HuH-7 (cell line): Measurements from ENCODE around the gene ELP4.

Source experiments
- DNase-seq: peaks from one replicate; pipeline ENCODE4 v3.0.0; 2011; ENCODE audit warnings: low spot score

ELP4 gene

GRCh38 chr11:31812383-31813381 is 303.1 kb downstream of the ELP4 start:
- DNase-seq = peak; percentile 83

GRCh38 chr11:31813391-31814175 is 304.0 kb downstream of the ELP4 start:
- no peak for DNase-seq

DNA sequence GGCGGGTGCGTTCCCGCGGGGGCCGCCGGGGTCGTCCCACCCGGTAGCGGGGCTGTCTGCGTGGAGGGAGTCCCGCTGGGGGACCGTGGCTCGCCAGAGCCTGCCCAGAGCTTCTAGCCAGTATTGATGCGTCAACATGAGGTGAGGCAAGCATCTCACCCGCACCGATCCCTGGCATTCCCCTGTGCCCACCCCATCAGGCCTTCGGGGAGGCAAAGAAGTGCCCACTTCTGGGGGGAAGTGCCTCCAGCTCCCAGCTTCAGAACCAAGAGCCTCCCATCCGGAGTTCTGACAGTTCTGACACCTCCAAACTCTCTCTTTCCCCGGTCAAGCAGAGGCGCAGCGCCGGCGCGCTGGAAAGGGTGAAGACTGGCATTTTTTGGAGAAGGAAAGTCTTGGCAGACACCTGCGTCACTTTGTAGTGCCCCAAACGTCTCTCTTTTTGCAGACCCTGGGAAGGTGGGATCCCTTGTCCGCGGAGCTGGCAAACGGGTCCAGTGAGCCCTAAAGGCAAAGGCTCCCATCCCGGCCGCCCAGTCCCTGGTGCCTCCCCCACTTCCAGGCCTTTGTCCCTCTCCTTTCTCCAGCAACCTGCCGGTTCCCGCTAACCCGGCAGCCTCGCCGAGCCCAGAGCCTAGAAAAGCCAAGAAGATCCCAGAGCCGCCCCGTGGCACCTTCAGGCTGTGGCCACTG is 304.8 kb downstream of the ELP4 start:
- peak; percentile 55 for DNase-seq

- peak; percentile 51 for DNase-seq
These were observed 306.3 kb downstream of the ELP4 start for GRCh38 chr11:31815711-31816467.

- DNase-seq = peak; percentile 92
These were observed 307.0 kb downstream of the ELP4 start for GRCh38 chr11:31816468-31817053.

DNA sequence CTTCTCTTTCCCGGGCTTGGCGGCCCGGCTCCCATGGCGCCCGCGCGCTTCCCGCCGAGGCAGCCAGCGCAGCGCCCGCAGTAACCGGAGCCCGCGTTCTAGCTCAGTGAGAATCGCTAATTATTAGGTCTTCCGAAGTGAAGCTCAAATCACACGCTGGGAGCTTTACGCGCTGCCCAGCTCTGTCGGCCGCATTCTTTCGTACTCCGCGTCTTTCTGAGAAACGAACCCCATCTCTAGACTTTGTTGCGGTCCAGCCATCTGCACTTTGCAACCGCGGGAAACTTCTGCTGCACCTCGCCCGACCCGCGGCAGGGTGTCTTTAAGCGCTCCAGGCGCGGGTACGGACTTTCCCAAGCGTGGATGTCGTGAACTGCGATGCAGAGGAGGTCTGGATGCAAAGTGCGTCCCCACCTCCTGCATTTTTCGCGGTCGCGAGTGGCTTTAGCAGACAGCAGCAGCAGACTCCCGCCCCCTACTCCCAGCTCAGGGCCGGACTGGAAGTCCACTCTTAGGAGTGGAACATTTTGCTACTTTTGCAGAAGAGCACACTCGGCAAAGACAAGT is 307.6 kb downstream of the ELP4 start:
- DNase-seq = peak; percentile 64

DNA sequence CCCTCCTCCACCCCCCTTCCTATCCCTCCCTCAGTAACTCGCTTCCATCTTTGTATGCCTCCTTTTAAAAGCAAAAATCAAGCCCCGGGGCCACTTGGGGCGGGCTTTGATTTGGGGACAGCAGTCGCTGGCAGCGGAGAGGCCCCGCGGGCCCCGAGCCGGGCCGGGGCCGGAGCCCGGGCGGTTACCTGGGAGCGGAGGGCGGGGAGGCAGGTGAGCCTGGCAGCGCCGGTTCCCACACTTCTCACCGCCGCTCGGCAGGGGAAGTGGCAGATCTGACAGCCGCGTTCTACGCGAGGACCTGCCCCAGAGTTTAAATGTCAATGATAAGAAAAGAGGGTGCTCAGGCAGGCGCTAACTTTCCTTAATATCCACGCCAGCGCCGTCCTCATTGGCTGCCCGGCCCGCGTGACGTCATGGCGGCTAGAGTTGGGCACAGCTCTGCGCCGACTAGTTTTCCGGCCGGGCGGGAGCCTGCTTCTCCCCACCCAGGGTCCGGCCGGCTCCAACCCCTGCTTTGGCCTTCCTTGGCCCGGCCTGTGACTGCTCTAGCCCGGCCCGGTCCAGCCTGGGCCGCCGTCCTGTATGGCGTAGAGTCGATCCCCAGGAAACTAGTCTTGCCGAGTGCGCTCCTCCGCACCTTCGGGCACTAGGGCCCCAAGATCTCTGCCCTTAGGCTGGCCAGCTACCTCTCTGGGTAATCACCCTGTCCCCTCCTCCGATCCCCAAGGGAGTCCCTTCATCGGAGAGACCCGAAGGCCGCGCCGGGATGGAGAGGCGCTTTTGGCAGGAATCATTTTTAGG is 308.3 kb downstream of the ELP4 start:
- DNase-seq = peak; percentile 9

DNA sequence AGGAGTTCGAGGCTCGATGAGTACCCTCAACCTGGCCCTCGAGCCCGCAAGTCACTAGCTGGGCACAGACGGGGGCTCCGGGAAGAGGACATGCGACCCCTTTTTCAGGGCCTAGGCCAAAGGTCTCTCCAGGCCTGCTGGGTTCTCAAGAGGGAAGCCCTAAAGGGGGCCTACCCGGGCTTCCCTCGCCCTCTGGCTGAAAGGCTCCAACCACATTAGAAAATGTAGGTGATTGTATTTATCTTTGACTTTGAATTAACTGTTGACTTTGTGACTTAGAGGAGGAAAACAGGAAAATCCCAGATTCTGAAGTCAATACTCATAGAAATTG is 308.8 kb downstream of the ELP4 start:
- peak; percentile 8 for DNase-seq

DNA sequence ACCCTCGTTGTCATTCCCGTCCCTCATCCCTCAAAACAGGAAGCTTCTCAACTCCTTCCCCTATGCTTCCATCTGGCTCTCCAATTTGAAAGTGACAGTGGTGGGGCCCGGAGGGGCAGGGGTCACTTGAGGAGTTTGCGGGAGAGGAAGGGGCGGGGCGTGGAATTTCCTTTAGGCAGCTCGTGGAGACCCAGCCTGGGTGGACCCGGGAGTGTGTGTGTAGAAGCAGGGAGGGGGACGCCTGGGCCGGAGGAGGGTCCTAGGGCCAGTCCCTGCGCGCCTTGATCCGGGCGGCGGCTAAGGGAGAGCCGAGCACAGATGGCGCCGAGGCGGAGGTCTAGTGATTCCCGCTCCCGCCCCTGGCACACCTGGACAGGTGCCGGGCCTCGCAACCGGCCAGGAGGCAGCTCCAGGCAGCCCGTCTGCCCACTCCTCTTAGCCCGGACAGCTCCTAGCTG is 309.3 kb downstream of the ELP4 start:
- peak; percentile 22 for DNase-seq

DNA sequence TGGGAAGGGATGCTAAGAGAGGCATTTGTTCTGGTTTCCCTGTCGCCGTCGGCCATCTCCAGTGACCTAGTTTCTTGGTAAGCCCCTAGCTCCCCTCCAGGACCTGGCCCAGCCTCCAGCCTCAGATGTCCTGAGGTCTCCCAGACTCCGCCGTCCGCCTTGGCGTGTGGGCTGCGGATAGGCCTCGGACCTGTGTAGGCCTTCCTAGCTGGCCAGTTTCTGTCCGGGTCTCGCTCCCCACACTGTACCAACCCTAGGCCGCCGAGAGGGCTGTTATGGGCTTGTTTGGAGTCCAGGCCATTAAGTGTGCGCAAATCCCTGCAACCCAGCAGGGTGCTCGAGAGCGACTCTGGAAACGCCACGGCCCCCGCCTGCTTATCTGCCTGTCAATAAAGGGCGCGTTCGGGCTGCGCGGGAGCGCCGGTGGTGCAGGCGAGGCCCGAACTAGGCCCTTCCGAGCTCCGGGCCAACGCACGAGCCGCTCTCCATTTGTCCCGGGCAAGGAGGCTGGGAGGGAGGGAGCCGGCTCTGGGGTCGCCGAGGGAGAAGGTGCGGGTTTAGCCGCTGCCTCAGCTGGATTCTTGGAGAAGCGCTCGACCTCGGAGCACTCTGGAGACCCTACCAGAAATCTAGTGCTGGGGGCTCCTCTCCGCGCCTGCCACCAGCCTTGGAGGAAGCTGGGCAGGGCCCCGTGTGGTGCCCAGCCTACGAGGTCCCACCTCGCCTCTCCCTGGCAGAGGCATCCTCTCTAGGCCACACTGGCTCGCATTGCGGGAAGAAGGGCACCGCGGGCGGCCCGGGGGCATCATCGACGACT is 310.3 kb downstream of the ELP4 start:
- DNase-seq = peak; percentile 9

DNA sequence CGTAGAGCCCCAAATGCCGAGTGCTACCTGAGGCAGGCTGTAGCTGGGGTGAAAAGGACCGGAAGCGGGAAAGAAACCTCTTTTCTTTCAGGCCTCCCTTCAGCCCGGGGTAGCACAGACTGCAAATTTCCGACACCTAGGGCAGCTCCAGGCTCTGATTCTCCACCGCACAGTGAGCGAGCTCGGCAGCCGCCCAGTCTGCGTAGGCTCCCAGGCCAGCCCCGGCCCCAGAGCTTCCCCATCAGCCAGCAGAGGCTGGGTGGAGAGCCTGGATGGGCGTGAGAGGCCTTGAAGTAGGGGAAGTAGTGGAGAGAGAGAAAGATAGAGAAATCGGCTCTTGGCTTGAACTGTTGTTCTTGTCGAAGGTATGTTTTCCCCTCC is 310.9 kb downstream of the ELP4 start:
- peak; percentile 29 for DNase-seq

DNA sequence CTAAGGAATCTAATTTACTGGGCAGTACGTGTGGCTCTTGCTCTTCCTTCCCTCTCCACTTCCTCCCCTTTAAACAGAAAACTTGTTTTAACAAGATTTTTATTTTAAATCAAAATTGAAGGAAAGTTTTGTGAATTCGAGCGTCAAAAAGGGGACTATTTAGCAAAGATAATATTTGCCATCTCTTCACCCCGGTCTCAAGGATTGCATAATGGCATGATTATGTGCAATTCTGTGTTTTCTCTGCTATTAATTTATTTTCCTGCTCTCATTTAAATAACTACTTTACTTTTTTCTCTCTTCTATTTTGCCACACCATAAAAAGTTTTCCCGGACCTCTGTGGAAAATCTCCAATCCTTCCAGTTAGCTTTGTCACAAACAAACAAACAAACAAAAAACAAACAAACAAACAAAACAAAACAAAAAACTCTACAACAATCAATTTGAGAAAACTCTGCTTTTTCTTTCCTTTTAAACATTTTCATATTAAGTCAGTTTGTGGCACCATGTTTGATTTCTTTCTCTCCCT is 311.7 kb downstream of the ELP4 start:
- DNase-seq = no peak

- peak; percentile 22 for DNase-seq
These were observed 312.2 kb downstream of the ELP4 start for GRCh38 chr11:31821766-31822165.

- DNase-seq = peak; percentile 11
These were observed 312.8 kb downstream of the ELP4 start for GRCh38 chr11:31822175-31822926.

GRCh38 chr11:31822927-31823643 is 313.5 kb downstream of the ELP4 start:
- peak; percentile 15 for DNase-seq

DNA sequence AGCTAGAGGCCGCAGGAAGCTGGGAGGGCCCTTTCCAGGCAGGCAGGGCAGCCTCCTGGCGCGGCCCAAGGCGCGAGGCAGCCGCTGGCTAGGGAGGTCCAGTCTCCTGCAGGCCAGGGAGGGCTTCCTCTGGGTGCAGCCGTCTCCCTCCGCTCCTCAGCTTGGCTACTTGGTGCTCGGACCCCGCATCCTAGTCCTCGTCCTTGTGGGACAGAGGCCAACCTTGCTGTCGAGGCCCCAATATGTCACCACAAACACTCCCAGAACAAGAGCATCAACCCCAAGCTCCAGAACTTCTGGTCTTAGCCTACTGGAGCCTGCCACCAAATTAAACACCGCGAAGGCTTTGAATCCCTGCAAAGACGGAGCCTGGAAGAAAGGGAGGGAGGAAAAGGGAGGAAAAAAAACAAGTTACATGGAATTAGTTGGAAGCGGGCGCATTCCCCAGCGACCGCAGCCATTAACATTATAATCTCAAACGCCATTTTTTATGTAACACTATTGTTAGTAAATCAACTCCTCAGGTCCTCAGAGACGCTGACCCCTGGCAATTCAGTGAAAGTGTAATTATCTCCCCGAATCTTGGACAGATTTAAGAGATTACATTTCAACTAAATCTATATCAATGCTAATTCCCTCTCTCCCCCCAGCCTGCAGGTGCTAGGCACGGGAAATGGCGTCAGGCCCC is 314.2 kb downstream of the ELP4 start:
- no peak for DNase-seq

GRCh38 chr11:31824332-31824878 is 314.8 kb downstream of the ELP4 start:
- DNase-seq = no peak
